ENCODE data around the gene TBP. TPM values are rescaled to one million over a fixed set of nuclear protein-coding genes. Genes with fewer than 3 reads are reported as not detected.
"Not testable (repeated sequence)": the region's sequence is repeated elsewhere in the genome, so short reads cannot be mapped to it uniquely, and the experiment has no call there.

The TBP gene
- 19.4 and 21.6 TPM in 2 replicates for total RNA-seq

GRCh38 chr6:170554013-170554795, at the start of gene TBP:
Gene TBP, plus strand, starts transcription at chr6:170554369. Its CDS starts 2,661 bp downstream, at chr6:170557030.
- DNase-seq (peak; percentile 93), ATAC-seq (ENCODE audit: low read depth) (peak; percentile 94)
- intact Hi-C loops (cut with micrococcal nuclease), result loop anchor here (1.0 to 5.0 kb wide), 8 partner anchors 15 to 852 kb away; partner anchors contain the start of genes C6orf120, DLL1, DYNLT2 and ERMARD
- Mint-ChIP-seq H3K27ac (no peak within 1 kb of the TSS), H3K27me3 (no peaks in the 10 kb centered on the region), H3K4me3 (no peak within 1 kb of the TSS), H3K4me1 (peaks cover 25% of the 10 kb centered on the region), H3K36me3 (ENCODE audit: low read depth) (peaks cover 38% of the 10 kb centered on the region), H3K9me3 (no peaks in the 10 kb centered on the region)
- CTCF ChIA-PET, result interaction anchor here (1.6 kb wide), 1 partner anchor 30 kb away, joined by 10 read pairs; the partner anchor contains the start of gene PDCD2
- no peak for TF ChIP-seq CTCF (IDR thresholded peaks at IDR 0.05)
- POLR2A ChIA-PET, result interaction anchor here (0.6 to 3.6 kb wide), 9 partner anchors 26 to 1341 kb away, joined by 3 to 40 read pairs (median 4); partner anchors contain the start of genes C6orf120, DYNLT2, ERMARD and PDCD2

GRCh38 chr6:170504479-170504878, 49.7 kb upstream of the TBP start:
- Mint-ChIP-seq H3K27me3 (peaks cover 45% of the 10 kb centered on the region), H3K27ac (no peak overlapping the region), H3K4me1 (no peaks in the 10 kb centered on the region), H3K9me3 (peaks cover 26% of the 10 kb centered on the region), H3K4me3 (no peak overlapping the region), H3K36me3 (ENCODE audit: low read depth) (peaks cover 2% of the 10 kb centered on the region)
- POLR2A ChIA-PET, result no interaction called here
- no peak for ATAC-seq (ENCODE audit: low read depth)
- DNase-seq, result no peak
- no peak for TF ChIP-seq CTCF (IDR thresholded peaks at IDR 0.05)
- CTCF ChIA-PET, result no interaction called here
- intact Hi-C loops (cut with micrococcal nuclease), result no loop called here

GRCh38 chr6:170505306-170505705, 48.9 kb upstream of the TBP start:
- H3K9me3 Mint-ChIP-seq, result peaks cover 26% of the 10 kb centered on the region
- H3K4me3 Mint-ChIP-seq, result no peak overlapping the region
- peaks cover 44% of the 10 kb centered on the region for H3K27me3 Mint-ChIP-seq
- H3K27ac Mint-ChIP-seq, result no peak overlapping the region
- POLR2A ChIA-PET, result no interaction called here
- intact Hi-C loops (cut with micrococcal nuclease), result no loop called here
- peaks cover 2% of the 10 kb centered on the region for H3K36me3 Mint-ChIP-seq (ENCODE audit: low read depth)
- CTCF ChIA-PET, result no interaction called here
- no peaks in the 10 kb centered on the region for H3K4me1 Mint-ChIP-seq
- TF ChIP-seq CTCF (IDR thresholded peaks at IDR 0.05), result no peak
- DNase-seq, result no peak
- no peak for ATAC-seq (ENCODE audit: low read depth)

GRCh38 chr6:170506446-170506845, 47.7 kb upstream of the TBP start:
- TF ChIP-seq CTCF (IDR thresholded peaks at IDR 0.05), result no peak
- ChIA-PET POLR2A (no interaction called here), CTCF (no interaction called here)
- intact Hi-C loops (cut with micrococcal nuclease), result no loop called here
- Mint-ChIP-seq H3K27me3 (peaks cover 37% of the 10 kb centered on the region), H3K4me1 (no peaks in the 10 kb centered on the region), H3K4me3 (no peak overlapping the region), H3K27ac (no peak overlapping the region), H3K9me3 (peaks cover 18% of the 10 kb centered on the region), H3K36me3 (ENCODE audit: low read depth) (peaks cover 2% of the 10 kb centered on the region)
- ATAC-seq (ENCODE audit: low read depth), result no peak
- no peak for DNase-seq

GRCh38 chr6:170507728-170508127, 46.4 kb upstream of the TBP start:
- POLR2A ChIA-PET; DNase-seq; CTCF ChIA-PET; H3K4me1 Mint-ChIP-seq; H3K4me3 Mint-ChIP-seq; ATAC-seq (ENCODE audit: low read depth); H3K27ac Mint-ChIP-seq; intact Hi-C loops (cut with micrococcal nuclease); H3K9me3 Mint-ChIP-seq; H3K36me3 Mint-ChIP-seq (ENCODE audit: low read depth): not testable (repeated sequence)
- H3K27me3 Mint-ChIP-seq, result peaks cover 33% of the 10 kb centered on the region

- H3K9me3 Mint-ChIP-seq; POLR2A ChIA-PET; H3K36me3 Mint-ChIP-seq (ENCODE audit: low read depth); H3K4me1 Mint-ChIP-seq; H3K27ac Mint-ChIP-seq; ATAC-seq (ENCODE audit: low read depth); CTCF ChIA-PET; intact Hi-C loops (cut with micrococcal nuclease); DNase-seq; H3K4me3 Mint-ChIP-seq: not testable (repeated sequence)
- peaks cover 34% of the 10 kb centered on the region for H3K27me3 Mint-ChIP-seq
Measured at GRCh38 chr6:170508275-170508674, 45.9 kb upstream of the TBP start.

- peaks cover 33% of the 10 kb centered on the region for H3K27me3 Mint-ChIP-seq
- H3K27ac Mint-ChIP-seq; DNase-seq; H3K9me3 Mint-ChIP-seq; H3K4me1 Mint-ChIP-seq; intact Hi-C loops (cut with micrococcal nuclease); H3K4me3 Mint-ChIP-seq; H3K36me3 Mint-ChIP-seq (ENCODE audit: low read depth); POLR2A ChIA-PET; CTCF ChIA-PET; ATAC-seq (ENCODE audit: low read depth): not testable (repeated sequence)
Measured at GRCh38 chr6:170508892-170509722, 45.1 kb upstream of the TBP start.

All from activated B cell treated with CpG ODN at 0.5 μM for 24 hours (primary cell).